Heart right ventricle (tissue), 16 donors: ENCODE data around the gene ADARB1. TPM values are rescaled to one million over a fixed set of nuclear protein-coding genes. Genes with fewer than 3 reads are reported as not detected.

Source experiments
- ATAC-seq, 8 donors: fragments of 200-7000 bp; cut with Tn5 transposase; one replicate each; pipeline ENCODE4 v1.9.1; 2020; ENCODE audit warnings: mild to moderate bottlenecking in 8 of 8, moderate library complexity in 8 of 8, moderate number of reproducible peaks in 1 of 8
- DNase-seq, 2 donors: peaks; one replicate each; pipeline ENCODE4 v3.0.0-alpha.2; 2020
- H3K27ac ChIP-seq, 10 donors: fragments of 200-600 bp; sonication (generic) in 2 of 10; one replicate each; pipeline versions ENCODE4 v1.5.0 to v1.8.0; 2020 to 2022; ENCODE audit warnings: mild to moderate bottlenecking in 3 of 10
- H3K27me3 ChIP-seq, 7 donors: fragments of 200-600 bp; one replicate each; pipeline ENCODE4 v1.8.0; 2021 to 2022; ENCODE audit warnings: mild to moderate bottlenecking in 2 of 7
- H3K36me3 ChIP-seq, 9 donors: fragments of 200-600 bp; sonication (generic) in 1 of 9; one replicate each; pipeline versions ENCODE4 v1.5.0 to v1.8.0; 2020 to 2022; ENCODE audit warnings: mild to moderate bottlenecking in 2 of 9
- H3K4me1 ChIP-seq, 9 donors: fragments of 200-600 bp; sonication (generic) in 1 of 9; one replicate each; pipeline versions ENCODE4 v1.5.0 to v1.8.0; 2020 to 2022; ENCODE audit warnings: mild to moderate bottlenecking in 4 of 9
- H3K4me3 ChIP-seq, 10 donors: fragments of 200-600 bp; sonication (generic) in 2 of 10; one replicate each; pipeline versions ENCODE4 v1.5.0 to v1.8.0; 2020 to 2022; ENCODE audit warnings: mild to moderate bottlenecking in 7 of 10, moderate library complexity in 2 of 10
- H3K9me3 ChIP-seq, 11 donors: fragments of 200-600 bp in 10 of 11; sonication (generic) in 2 of 11; one replicate each; pipeline versions ENCODE4 v1.5.0 to v1.8.0; 2013 to 2022; ENCODE audit warnings: mild to moderate bottlenecking in 2 of 11, control low read depth in 1 of 11, moderate library complexity in 1 of 11
- WGBS, 2 donors: extraction: QIAGEN DNeasy Blood & Tissue Kit; methylation state at CpG; one replicate each; pipeline ENCODE4 v1.1.7; 2013; ENCODE audit warnings: inconsistent platforms in 1 of 2; 5-methylcytosine and 5-hydroxymethylcytosine counted together
- intact Hi-C, 10 donors: fragments of 100-400 bp; cut with DNase I; formaldehyde crosslinking; loops; one replicate each; pipeline versions ENCODE4 v1.11.1 to v1.14.2; 2022
- polyA plus RNA-seq, 2 donors: library from polyadenylated mRNA; stranded (reverse); fragments of 200-250 nt; gene quantifications; one replicate each; pipeline ENCODE4 v1.2.3, GENCODE V29; 2013
- total RNA-seq, 10 donors: library from RNA; stranded (reverse); fragmentation: NEBNext Ultra II Directional in 3 of 10; extraction: Animal tissue kit (Norgen Biotek cat#: 25700) in 3 of 10; gene quantifications; one replicate each; pipeline versions ENCODE4 v1.2.1 to v1.2.4, GENCODE V29; 2021 to 2023
- TF ChIP-seq, protein P1 (sequence below), 9 donors: fragments of 200-600 bp; sonication (generic) in 2 of 9; IDR thresholded peaks; one replicate each; pipeline versions ENCODE4 v1.5.0 to v1.8.0; 2021 to 2022; ENCODE audit warnings: antibody characterized with exemption in 9 of 9, mild to moderate bottlenecking in 5 of 9, moderate library complexity in 1 of 9
- donor health status: Arrhythmogenic right ventricular cardiomyopathy.
- donor health status: ischemic (EF 13 %, LVEDD 7.1; RV severe dilation, severe dysfunction).
- donor health status: healthy with polysubstance abuse.
- donor health status: DM: no; HTN: yes; CAD: no.
- donor health status: DM: no; HTN: no; CAD: no.
- donor health status: ischemic (EF 25% LVEDD 6.9; RV normal size, moderate dysfunction).
- donor health status: ischemic (EF 25% LVEDD 5.7; RV mildly dilated, moderate dysfunction).
- donor health status: healthy.
- donor health status: DM: yes; HTN: yes; CAD: no.
- donor health status: Ischemic cardiomyopathy.
- donor health status: ischemic (EF 35%, LVEDD 5.7; RV mildly dilated, moderate dysfunction).
- donor health status: nonischemic (EF 11% LVEDD 7.7; RV severe dilation, severe dysfunction).
- donor health status: DM: yes; HTN: yes; CAD: no.
- donor health status: PGD.
- donor health status: ischemic (EF 29% LVEDD 5.4; RV normal size, mild dysfunction).
- donor health status: nonischemic (EF 23%, LVEDD 6.1; RV moderate dilation, normal function).

The ADARB1 gene
- total and polyA plus RNA-seq, 12 donors: 7.4 to 21.2 (median 13.5) TPM

DNA sequence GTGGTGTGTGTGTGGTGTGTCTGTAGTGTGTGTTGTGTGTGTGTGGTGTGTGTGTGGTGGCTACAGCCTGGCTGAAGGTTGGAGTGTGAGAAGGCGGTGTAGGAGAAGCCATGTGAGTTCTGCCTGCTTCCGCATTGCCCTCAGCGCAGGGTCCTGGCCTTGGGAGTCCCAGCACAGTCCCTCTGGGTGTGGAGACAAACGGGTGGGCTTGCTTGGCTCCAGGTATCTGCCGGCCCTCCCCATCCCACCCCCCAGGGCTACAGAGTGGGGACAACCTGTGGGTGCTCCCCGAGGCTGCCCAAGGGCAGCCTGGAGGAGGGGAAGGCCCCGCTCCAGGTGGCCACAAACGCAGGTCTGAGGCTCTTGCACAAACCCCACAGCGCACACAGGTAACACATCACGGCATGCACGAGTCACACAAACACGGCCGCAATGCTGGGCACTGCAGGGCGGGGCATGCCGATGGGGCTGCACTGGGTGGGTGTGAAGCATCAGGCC, 31.7 kb upstream of the ADARB1 start:
- peaks cover 0 to 25% (median 6%) of the 10 kb centered on the region in 11 donors for H3K9me3 ChIP-seq
- H3K4me3 ChIP-seq: no peak overlapping the region
- H3K27ac ChIP-seq: no peak overlapping the region
- ATAC-seq (no peak), DNase-seq (no peak)
- intact Hi-C loops: no loop called here
- WGBS, 2 donors: 88 to 91% methylated on average over 15 of the region's 15 CpGs
- no peaks in the 10 kb centered on the region for H3K36me3 ChIP-seq
- TF ChIP-seq, protein P1, sequence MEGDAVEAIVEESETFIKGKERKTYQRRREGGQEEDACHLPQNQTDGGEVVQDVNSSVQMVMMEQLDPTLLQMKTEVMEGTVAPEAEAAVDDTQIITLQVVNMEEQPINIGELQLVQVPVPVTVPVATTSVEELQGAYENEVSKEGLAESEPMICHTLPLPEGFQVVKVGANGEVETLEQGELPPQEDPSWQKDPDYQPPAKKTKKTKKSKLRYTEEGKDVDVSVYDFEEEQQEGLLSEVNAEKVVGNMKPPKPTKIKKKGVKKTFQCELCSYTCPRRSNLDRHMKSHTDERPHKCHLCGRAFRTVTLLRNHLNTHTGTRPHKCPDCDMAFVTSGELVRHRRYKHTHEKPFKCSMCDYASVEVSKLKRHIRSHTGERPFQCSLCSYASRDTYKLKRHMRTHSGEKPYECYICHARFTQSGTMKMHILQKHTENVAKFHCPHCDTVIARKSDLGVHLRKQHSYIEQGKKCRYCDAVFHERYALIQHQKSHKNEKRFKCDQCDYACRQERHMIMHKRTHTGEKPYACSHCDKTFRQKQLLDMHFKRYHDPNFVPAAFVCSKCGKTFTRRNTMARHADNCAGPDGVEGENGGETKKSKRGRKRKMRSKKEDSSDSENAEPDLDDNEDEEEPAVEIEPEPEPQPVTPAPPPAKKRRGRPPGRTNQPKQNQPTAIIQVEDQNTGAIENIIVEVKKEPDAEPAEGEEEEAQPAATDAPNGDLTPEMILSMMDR (IDR thresholded peaks at IDR 0.05): no peak
- peaks cover 0 to 31% (median 6%) of the 10 kb centered on the region in 9 donors for H3K4me1 ChIP-seq
- H3K27me3 ChIP-seq: no peaks in the 10 kb centered on the region

DNA sequence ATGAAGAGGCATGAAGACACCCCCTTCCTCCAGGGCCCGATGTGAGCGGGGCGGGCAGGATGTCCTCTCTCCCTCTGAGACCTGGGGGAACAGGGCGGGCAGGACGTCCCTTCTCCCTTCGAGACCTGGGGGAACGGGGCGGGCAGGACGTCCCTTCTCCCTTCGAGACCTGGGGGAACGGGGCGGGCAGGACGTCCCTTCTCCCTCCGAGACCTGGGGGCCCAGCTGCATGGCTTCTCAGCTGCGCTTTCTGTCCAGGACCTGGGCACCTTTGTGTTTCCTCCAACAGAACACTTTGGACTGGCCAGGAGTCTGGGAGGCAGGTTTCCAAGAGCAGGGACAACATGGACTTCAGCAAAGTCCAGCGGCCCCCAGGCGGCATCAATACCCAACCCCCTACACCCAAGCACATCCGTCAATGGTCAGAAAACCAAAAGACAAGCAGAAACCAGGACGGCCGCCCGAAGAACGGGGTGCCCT, 30.8 kb upstream of the ADARB1 start:
- ATAC-seq (no peak), DNase-seq (no peak)
- intact Hi-C loops: no loop called here
- TF ChIP-seq, protein P1 (IDR thresholded peaks at IDR 0.05): no peak
- Histone ChIP-seq H3K27ac (no peak overlapping the region), H3K4me3 (no peak overlapping the region), H3K9me3 (peaks cover 0 to 27% (median 6%) of the 10 kb centered on the region in 11 donors), H3K4me1 (peaks cover 0 to 31% (median 6%) of the 10 kb centered on the region in 9 donors), H3K27me3 (no peaks in the 10 kb centered on the region), H3K36me3 (no peaks in the 10 kb centered on the region)
- 74 to 79% methylated on average over 22 of the region's 22 CpGs for WGBS, 2 donors

DNA sequence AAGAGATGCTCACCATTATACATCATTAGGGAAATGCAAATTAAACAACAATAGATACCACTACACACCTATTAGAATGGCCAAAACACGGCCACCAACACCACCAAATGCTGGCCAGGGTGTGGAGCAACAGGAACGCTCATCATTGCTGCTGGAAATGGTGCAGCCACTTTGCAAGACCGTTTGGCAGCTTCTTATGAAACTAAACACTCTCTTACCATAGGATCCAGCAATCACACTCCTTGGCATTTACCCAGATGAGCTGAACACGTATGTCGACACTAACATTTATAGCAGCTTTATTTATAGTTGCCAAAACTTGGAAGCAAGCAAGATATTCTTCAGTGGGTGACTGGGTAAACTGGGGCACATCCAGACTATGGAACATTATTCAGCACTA, 28.9 kb upstream of the ADARB1 start:
- intact Hi-C loops: no loop called here
- Histone ChIP-seq H3K27me3 (no peaks in the 10 kb centered on the region), H3K36me3 (no peaks in the 10 kb centered on the region), H3K4me1 (peaks cover 0 to 14% (median 6%) of the 10 kb centered on the region in 9 donors), H3K9me3 (peaks cover 0 to 27% (median 6%) of the 10 kb centered on the region in 11 donors), H3K4me3 (no peak overlapping the region), H3K27ac (no peak overlapping the region)
- WGBS, 2 donors: 45 to 47% methylated on average over 5 of the region's 5 CpGs
- TF ChIP-seq, protein P1 (IDR thresholded peaks at IDR 0.05): no peak
- DNase-seq (no peak), ATAC-seq (no peak)

DNA sequence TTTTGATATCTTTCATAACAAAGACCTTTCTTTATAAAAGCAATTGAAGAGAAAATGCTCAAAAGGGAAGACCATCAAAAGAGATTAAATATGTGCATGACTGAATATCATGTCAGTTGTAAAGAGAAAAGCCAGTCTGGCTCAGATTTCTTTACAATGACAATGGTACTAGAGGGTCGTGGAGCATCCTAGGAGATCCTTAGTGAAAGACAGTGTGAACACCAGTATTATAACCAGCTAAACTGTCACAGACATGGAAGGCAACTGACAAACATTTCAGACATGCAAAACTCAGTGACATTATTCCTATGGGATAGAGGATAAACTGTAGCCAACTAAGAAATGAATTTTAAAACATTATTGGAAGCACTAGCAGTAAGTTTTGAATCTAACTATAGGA, 27.1 kb upstream of the ADARB1 start:
- WGBS, 2 donors: 80% methylated on average over 1 of the region's 1 CpG
- Histone ChIP-seq H3K36me3 (no peaks in the 10 kb centered on the region), H3K9me3 (peaks cover 0 to 27% (median 6%) of the 10 kb centered on the region in 11 donors), H3K4me3 (no peak overlapping the region), H3K4me1 (no peaks in the 10 kb centered on the region), H3K27ac (no peak overlapping the region), H3K27me3 (no peaks in the 10 kb centered on the region)
- ATAC-seq (no peak), DNase-seq (no peak)
- TF ChIP-seq, protein P1 (IDR thresholded peaks at IDR 0.05): no peak
- intact Hi-C loops: no loop called here
